Sigmoid colon (tissue), 4 donors: Measurements from ENCODE around the gene RPL5.

Experiments
- POLR2A ChIP-seq, 2 donors: fragments of 450-650 bp; IDR thresholded peaks; one replicate each; pipeline ENCODE4 v1.6.1; 2016; ENCODE audit warnings: antibody characterized with exemption in 2 of 2, mild to moderate bottlenecking in 2 of 2, moderate library complexity in 2 of 2
- POLR2AphosphoS5 ChIP-seq, 4 donors: sonication (generic); formaldehyde crosslinking; IDR thresholded peaks; one replicate each; pipeline ENCODE4 v1.6.1; 2017; ENCODE audit warnings: antibody characterized with exemption in 4 of 4
- TF ChIP-seq, protein P1 (sequence below), 4 experiments: fragments of 450-650 bp in 3 of 4; fragments of 200-600 bp in 1 of 4; IDR thresholded peaks; one replicate each; pipeline ENCODE4 v1.5.1; 2016 to 2019; ENCODE audit warnings: antibody characterized with exemption in 4 of 4, mild to moderate bottlenecking in 3 of 4, moderate library complexity in 2 of 4

DNA sequence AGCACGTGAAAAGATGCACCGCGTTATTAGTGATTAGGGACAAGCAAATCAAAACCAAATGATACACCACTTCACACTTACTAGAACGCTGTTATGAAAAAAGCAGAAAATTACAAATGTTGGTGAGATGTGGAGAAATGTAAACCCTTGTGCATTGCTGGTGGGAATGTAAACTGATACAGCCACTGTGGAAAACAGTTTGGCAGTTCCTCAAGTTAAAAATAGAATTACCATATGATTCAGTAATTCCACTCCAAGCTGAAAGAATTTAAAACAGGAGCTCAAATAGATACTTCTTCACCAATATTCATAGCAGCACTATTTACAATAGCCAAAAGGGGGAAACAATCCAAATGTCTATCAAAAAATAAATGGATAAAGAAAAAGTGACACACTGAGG, 36.7 kb upstream of the RPL5 start:
- TF ChIP-seq, protein P1, sequence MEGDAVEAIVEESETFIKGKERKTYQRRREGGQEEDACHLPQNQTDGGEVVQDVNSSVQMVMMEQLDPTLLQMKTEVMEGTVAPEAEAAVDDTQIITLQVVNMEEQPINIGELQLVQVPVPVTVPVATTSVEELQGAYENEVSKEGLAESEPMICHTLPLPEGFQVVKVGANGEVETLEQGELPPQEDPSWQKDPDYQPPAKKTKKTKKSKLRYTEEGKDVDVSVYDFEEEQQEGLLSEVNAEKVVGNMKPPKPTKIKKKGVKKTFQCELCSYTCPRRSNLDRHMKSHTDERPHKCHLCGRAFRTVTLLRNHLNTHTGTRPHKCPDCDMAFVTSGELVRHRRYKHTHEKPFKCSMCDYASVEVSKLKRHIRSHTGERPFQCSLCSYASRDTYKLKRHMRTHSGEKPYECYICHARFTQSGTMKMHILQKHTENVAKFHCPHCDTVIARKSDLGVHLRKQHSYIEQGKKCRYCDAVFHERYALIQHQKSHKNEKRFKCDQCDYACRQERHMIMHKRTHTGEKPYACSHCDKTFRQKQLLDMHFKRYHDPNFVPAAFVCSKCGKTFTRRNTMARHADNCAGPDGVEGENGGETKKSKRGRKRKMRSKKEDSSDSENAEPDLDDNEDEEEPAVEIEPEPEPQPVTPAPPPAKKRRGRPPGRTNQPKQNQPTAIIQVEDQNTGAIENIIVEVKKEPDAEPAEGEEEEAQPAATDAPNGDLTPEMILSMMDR (IDR thresholded peaks at IDR 0.05): no peak
- TF ChIP-seq POLR2AphosphoS5 (IDR thresholded peaks at IDR 0.05): no peak
- TF ChIP-seq POLR2A (IDR thresholded peaks at IDR 0.05): no peak
